Measurements from ENCODE around the gene NEK6. TPM values are rescaled to one million over a fixed set of nuclear protein-coding genes. Genes with fewer than 3 reads are reported as not detected.

Gene NEK6
- total RNA-seq, 2 donors from 2014 or later = 15.5 to 23.6 TPM

GRCh38 chr9:124392871-124393460 lies 135.2 kb downstream of the NEK6 start:
- ATAC-seq (peak; percentile 73), DNase-seq (peak in 2 of 4 donors; percentile 27 to 33)
- TF ChIP-seq POLR2A (IDR thresholded peaks at IDR 0.05) = no peak
- TF ChIP-seq, protein P1, sequence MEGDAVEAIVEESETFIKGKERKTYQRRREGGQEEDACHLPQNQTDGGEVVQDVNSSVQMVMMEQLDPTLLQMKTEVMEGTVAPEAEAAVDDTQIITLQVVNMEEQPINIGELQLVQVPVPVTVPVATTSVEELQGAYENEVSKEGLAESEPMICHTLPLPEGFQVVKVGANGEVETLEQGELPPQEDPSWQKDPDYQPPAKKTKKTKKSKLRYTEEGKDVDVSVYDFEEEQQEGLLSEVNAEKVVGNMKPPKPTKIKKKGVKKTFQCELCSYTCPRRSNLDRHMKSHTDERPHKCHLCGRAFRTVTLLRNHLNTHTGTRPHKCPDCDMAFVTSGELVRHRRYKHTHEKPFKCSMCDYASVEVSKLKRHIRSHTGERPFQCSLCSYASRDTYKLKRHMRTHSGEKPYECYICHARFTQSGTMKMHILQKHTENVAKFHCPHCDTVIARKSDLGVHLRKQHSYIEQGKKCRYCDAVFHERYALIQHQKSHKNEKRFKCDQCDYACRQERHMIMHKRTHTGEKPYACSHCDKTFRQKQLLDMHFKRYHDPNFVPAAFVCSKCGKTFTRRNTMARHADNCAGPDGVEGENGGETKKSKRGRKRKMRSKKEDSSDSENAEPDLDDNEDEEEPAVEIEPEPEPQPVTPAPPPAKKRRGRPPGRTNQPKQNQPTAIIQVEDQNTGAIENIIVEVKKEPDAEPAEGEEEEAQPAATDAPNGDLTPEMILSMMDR (IDR thresholded peaks at IDR 0.05) = peak in 4 of 7 experiments; percentile 25 to 47 (median 41)
- intact Hi-C loops (cut with DNase I) = no loop called here
- WGBS, 2 donors = 51 to 59% methylated on average over 9 of the region's 9 CpGs
- H3K4me1 ChIP-seq = peaks cover 46% of the 10 kb centered on the region
- no peak overlapping the region for H3K4me3 ChIP-seq
- no peaks in the 10 kb centered on the region for H3K9me3 ChIP-seq
- no peaks in the 10 kb centered on the region for H3K36me3 ChIP-seq (replicated peaks in 1 of 2; ENCODE audit: insufficient read depth in 1 of 2, low read depth in 2 of 2)
- no peaks in the 10 kb centered on the region for H3K27me3 ChIP-seq
- H3K27ac ChIP-seq = peak overlapping the region in 2 of 4 donors; percentile 11 to 42

GRCh38 chr9:124394167-124394566 lies 136.4 kb downstream of the NEK6 start:
- Histone ChIP-seq H3K4me1 (peaks cover 39% of the 10 kb centered on the region), H3K27me3 (no peaks in the 10 kb centered on the region), H3K27ac (no peak overlapping the region), H3K4me3 (no peak overlapping the region), H3K9me3 (no peaks in the 10 kb centered on the region), H3K36me3 (replicated peaks in 1 of 2; ENCODE audit: insufficient read depth in 1 of 2, low read depth in 2 of 2) (no peaks in the 10 kb centered on the region)
- no peak for TF ChIP-seq POLR2A (IDR thresholded peaks at IDR 0.05)
- TF ChIP-seq, protein P1 (IDR thresholded peaks at IDR 0.05) = no peak
- DNase-seq (no peak), ATAC-seq (no peak)
- 76 to 77% methylated on average over 2 of the region's 2 CpGs for WGBS, 2 donors
- intact Hi-C loops (cut with DNase I) = no loop called here

- H3K27ac ChIP-seq = no peak overlapping the region
- no peaks in the 10 kb centered on the region for H3K36me3 ChIP-seq (replicated peaks in 1 of 2; ENCODE audit: insufficient read depth in 1 of 2, low read depth in 2 of 2)
- TF ChIP-seq, protein P1 (IDR thresholded peaks at IDR 0.05) = no peak
- ATAC-seq = no peak
- 79 to 82% methylated on average over 3 of the region's 3 CpGs for WGBS, 2 donors
- intact Hi-C loops (cut with DNase I) = no loop called here
- no peak overlapping the region for H3K4me3 ChIP-seq
- H3K9me3 ChIP-seq = no peaks in the 10 kb centered on the region
- DNase-seq = no peak
- no peaks in the 10 kb centered on the region for H3K27me3 ChIP-seq
- peaks cover 35% of the 10 kb centered on the region for H3K4me1 ChIP-seq
Observed at GRCh38 chr9:124394596-124394995, 136.8 kb downstream of the NEK6 start.

DNA sequence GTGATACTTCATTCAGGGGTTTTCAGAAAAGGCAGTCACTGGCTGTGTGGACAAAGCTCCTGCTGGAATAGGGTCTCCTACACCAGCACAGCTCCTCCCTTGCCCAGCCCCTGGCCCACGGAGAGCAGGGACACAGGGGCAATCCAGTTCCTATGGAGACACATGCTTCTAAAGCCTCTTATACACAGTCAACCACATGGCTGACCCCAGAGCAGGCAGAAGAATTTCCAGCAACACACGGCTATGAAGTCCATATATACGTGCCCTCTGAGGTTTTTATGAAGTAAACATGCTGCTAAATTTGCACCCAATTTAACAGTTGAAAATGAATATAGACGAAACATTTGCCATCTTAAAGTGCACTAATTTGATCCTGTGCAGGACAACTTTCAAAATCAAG lies 138.1 kb downstream of the NEK6 start:
- Histone ChIP-seq H3K27me3 (no peaks in the 10 kb centered on the region), H3K4me3 (no peak overlapping the region), H3K4me1 (peaks cover 24% of the 10 kb centered on the region), H3K9me3 (no peaks in the 10 kb centered on the region), H3K27ac (no peak overlapping the region), H3K36me3 (replicated peaks in 1 of 2; ENCODE audit: insufficient read depth in 1 of 2, low read depth in 2 of 2) (peaks cover 0 to 2% of the 10 kb centered on the region in 2 donors)
- intact Hi-C loops (cut with DNase I) = no loop called here
- DNase-seq (no peak), ATAC-seq (no peak)
- WGBS, 2 donors = 84 to 90% methylated on average over 4 of the region's 4 CpGs
- TF ChIP-seq POLR2A (IDR thresholded peaks at IDR 0.05) = no peak
- TF ChIP-seq, protein P1 (IDR thresholded peaks at IDR 0.05) = no peak

Data from body of pancreas (tissue), 4 donors.